HG02588 (cell line): ENCODE data around the gene ZNF280B.
"Not testable (repeated sequence)": the region's sequence is repeated elsewhere in the genome, so short reads cannot be mapped to it uniquely, and the experiment has no call there.

Experiments
- ATAC-seq: cut with Tn5 transposase; IDR thresholded peaks from one replicate; pipeline ENCODE4 v1.9.1; 2021; ENCODE audit warnings: mild to moderate bottlenecking, moderate library complexity; ENCODE audit not compliant: unreplicated experiment

ZNF280B gene

GRCh38 chr22:22512951-22513350 lies 4.4 kb upstream of the ZNF280B start:
- no peak for ATAC-seq

- not testable (repeated sequence) for ATAC-seq
Observed at GRCh38 chr22:22510833-22511232, 2.3 kb upstream of the ZNF280B start.

- ATAC-seq = not testable (repeated sequence)
Observed at GRCh38 chr22:22509912-22510311, 1.4 kb upstream of the ZNF280B start.

- ATAC-seq = no peak
Observed at GRCh38 chr22:22507743-22508273, 734 bp downstream of the ZNF280B start.

- no peak for ATAC-seq
Observed at GRCh38 chr22:22506736-22507135, 1.8 kb downstream of the ZNF280B start.

GRCh38 chr22:22498267-22498666 lies 10.3 kb downstream of the ZNF280B start:
- no peak for ATAC-seq

- ATAC-seq = not testable (repeated sequence)
Observed at GRCh38 chr22:22491589-22491988, 17.0 kb downstream of the ZNF280B start.

- ATAC-seq = no peak
Observed at GRCh38 chr22:22488736-22489135, 19.8 kb downstream of the ZNF280B start.

- ATAC-seq = no peak
Observed at GRCh38 chr22:22487869-22488597, 20.5 kb downstream of the ZNF280B start.

GRCh38 chr22:22487059-22487458 lies 21.5 kb downstream of the ZNF280B start:
- no peak for ATAC-seq

- no peak for ATAC-seq
Observed at GRCh38 chr22:22486132-22486899, 22.2 kb downstream of the ZNF280B start.

- ATAC-seq = no peak
Observed at GRCh38 chr22:22485524-22485923, 23.0 kb downstream of the ZNF280B start.

- ATAC-seq = no peak
Observed at GRCh38 chr22:22484023-22484422, 24.5 kb downstream of the ZNF280B start.

GRCh38 chr22:22480940-22481339 lies 27.6 kb downstream of the ZNF280B start:
- no peak for ATAC-seq

GRCh38 chr22:22479999-22480532 lies 28.5 kb downstream of the ZNF280B start:
- ATAC-seq = no peak

- ATAC-seq = no peak
Observed at GRCh38 chr22:22479116-22479515, 29.4 kb downstream of the ZNF280B start.

GRCh38 chr22:22478470-22478869 lies 30.1 kb downstream of the ZNF280B start:
- ATAC-seq = no peak

GRCh38 chr22:22474733-22475132 lies 33.8 kb downstream of the ZNF280B start:
- ATAC-seq = no peak

- not testable (repeated sequence) for ATAC-seq
Observed at GRCh38 chr22:22471104-22471503, 37.4 kb downstream of the ZNF280B start.

GRCh38 chr22:22469527-22469926 lies 39.0 kb downstream of the ZNF280B start:
- no peak for ATAC-seq

- not testable (repeated sequence) for ATAC-seq
Observed at GRCh38 chr22:22468794-22469469, 39.6 kb downstream of the ZNF280B start.
